PC-9 (cell line): ENCODE measurements around the gene TTLL13. TPM values are rescaled to one million over a fixed set of nuclear protein-coding genes. Genes with fewer than 3 reads are reported as not detected.

Experiments
- BruUV-seq: library from RNA; stranded (reverse); fragments of 400-500 nt; replicated peaks from 2 replicates; lab custom pipeline; 2021; lab: Mats Ljungman, UMichigan
- CTCF ChIA-PET: fragments of 300-600 bp; sonication (Branson Sonifier 250); formaldehyde crosslinking; loops from one replicate; lab custom pipeline; 2022; ENCODE audit warnings: antibody characterized with exemption; lab: Charles Lee
- POLR2A ChIA-PET: fragments of 300-600 bp; sonication (Branson Sonifier 250); formaldehyde crosslinking; loops from one replicate; lab custom pipeline; 2022; ENCODE audit warnings: antibody characterized with exemption; ENCODE audit not compliant: unreplicated experiment; lab: Charles Lee
- DNase-seq, 2 experiments: peaks; one replicate each; pipeline versions ENCODE4 v3.0.0 to v3.0.0-alpha.2; 2015 to 2022; ENCODE audit warnings: mixed read lengths in 1 of 2
- H2AFZ ChIP-seq: fragments of 200-600 bp; sonication (generic); 2 replicates; pipeline ENCODE4 v1.8.1; 2017; ENCODE audit warnings: antibody characterized with exemption
- H3F3A ChIP-seq: fragments of 200-600 bp; sonication (generic); 2 replicates; pipeline ENCODE4 v1.8.1; 2017; ENCODE audit warnings: antibody characterized with exemption, mild to moderate bottlenecking, low read depth; ENCODE audit not compliant: insufficient read depth
- H3K27ac ChIP-seq: fragments of 200-600 bp; sonication (generic); 2 replicates; pipeline ENCODE4 v1.6.1; 2016; ENCODE audit warnings: mixed run types
- H3K27me3 ChIP-seq: fragments of 200-600 bp; sonication (generic); 2 replicates; pipeline ENCODE4 v1.6.1; 2016; ENCODE audit warnings: low read depth, mixed run types; ENCODE audit not compliant: insufficient read depth
- H3K36me3 ChIP-seq: fragments of 200-600 bp; sonication (generic); 2 replicates; pipeline ENCODE4 v1.6.1; 2016; ENCODE audit warnings: low read depth, mixed run types
- H3K4me1 ChIP-seq: fragments of 200-600 bp; sonication (generic); replicated peaks from 2 replicates; pipeline ENCODE4 v1.6.1; 2016; ENCODE audit warnings: mixed run types; ENCODE audit not compliant: insufficient read depth
- H3K4me2 ChIP-seq: fragments of 200-600 bp; sonication (generic); 2 replicates; pipeline ENCODE4 v1.6.1; 2017; ENCODE audit warnings: mixed run types
- H3K4me3 ChIP-seq: fragments of 200-600 bp; sonication (generic); 2 replicates; pipeline ENCODE4 v1.6.1; 2016; ENCODE audit warnings: mixed run types
- H3K79me2 ChIP-seq: fragments of 200-600 bp; sonication (generic); 2 replicates; pipeline ENCODE4 v1.6.1; 2017; ENCODE audit warnings: low read depth, mixed run types
- H3K9me2 ChIP-seq: fragments of 200-600 bp; sonication (generic); 2 replicates; pipeline ENCODE4 v1.8.1; 2017; ENCODE audit warnings: mild to moderate bottlenecking; ENCODE audit not compliant: insufficient read depth
- H3K9me3 ChIP-seq: fragments of 200-600 bp; sonication (generic); 2 replicates; pipeline ENCODE4 v1.8.1; 2016; ENCODE audit warnings: low read depth; ENCODE audit not compliant: insufficient read depth
- H4K20me1 ChIP-seq: fragments of 200-600 bp; sonication (generic); 2 replicates; pipeline ENCODE4 v1.8.1; 2017; ENCODE audit not compliant: insufficient read depth
- CTCF ChIP-seq: fragments of 200-600 bp; sonication (generic); conservative IDR thresholded peaks from 2 replicates; pipeline ENCODE4 v1.6.1; 2017; ENCODE audit warnings: mixed run types, antibody characterized with exemption, mild to moderate bottlenecking, moderate library complexity
- EZH2 ChIP-seq: fragments of 200-600 bp; sonication (generic); IDR thresholded peaks from 2 replicates; pipeline ENCODE4 v1.8.0; 2017; ENCODE audit warnings: antibody characterized with exemption, low read depth
- intact Hi-C: fragments of 100-400 bp; cut with micrococcal nuclease; formaldehyde crosslinking; loops from one replicate; pipeline ENCODE4 v1.10.0; 2022; ENCODE audit not compliant: unreplicated experiment
- total RNA-seq: library from RNA; stranded (reverse); gene quantifications from 2 replicates; pipeline ENCODE4 v1.2.3, GENCODE V29; 2021

TTLL13 gene
- total RNA-seq, 1 experiment from 2014 or later: 0.96 TPM

- H4K20me1 ChIP-seq: peaks cover 4% of the 10 kb centered on the region; the same call in 1 of the 2 replicates
- BruUV-seq: no TSS peak
- no peaks in the 10 kb centered on the region for H3K9me2 ChIP-seq
- peak overlapping the region; percentile 57 for H3K27ac ChIP-seq
- TF ChIP-seq EZH2 (no peak), CTCF (no peak)
- H3K4me1 ChIP-seq: peaks cover 39% of the 10 kb centered on the region
- intact Hi-C loops: loop anchor here (10.0 kb wide), 1 partner anchor 367 kb away; the partner anchor contains the start of gene AP3S2
- POLR2A ChIA-PET: interaction anchor here (0.5 kb wide), 1 partner anchor 12 kb away, joined by 5 read pairs; no protein-coding TSS in a partner anchor
- peaks cover 20% of the 10 kb centered on the region; the same call in 1 of the 2 replicates for H3F3A ChIP-seq
- no peak overlapping the region for H2AFZ ChIP-seq
- H3K4me3 ChIP-seq: no peak overlapping the region
- H3K4me2 ChIP-seq: peak overlapping the region; percentile 51
- no peaks in the 10 kb centered on the region for H3K36me3 ChIP-seq
- H3K9me3 ChIP-seq: no peaks in the 10 kb centered on the region
- H3K79me2 ChIP-seq: peaks cover 37% of the 10 kb centered on the region
- CTCF ChIA-PET: no interaction called here
- no peaks in the 10 kb centered on the region for H3K27me3 ChIP-seq
- peak; percentile 12 to 68 for DNase-seq
Observed at GRCh38 chr15:90261811-90262210, 12.5 kb downstream of the TTLL13 start.

GRCh38 chr15:90262426-90262825 is 13.1 kb downstream of the TTLL13 start:
- H3F3A ChIP-seq: peaks cover 23% of the 10 kb centered on the region; the same call in 1 of the 2 replicates
- no peak overlapping the region for H3K4me3 ChIP-seq
- H3K9me2 ChIP-seq: no peaks in the 10 kb centered on the region
- peaks cover 6% of the 10 kb centered on the region; the same call in 1 of the 2 replicates for H3K36me3 ChIP-seq
- TF ChIP-seq EZH2: no peak
- no peak for TF ChIP-seq CTCF
- peaks cover 45% of the 10 kb centered on the region for H3K4me1 ChIP-seq
- H2AFZ ChIP-seq: no peak overlapping the region
- H3K79me2 ChIP-seq: peaks cover 43% of the 10 kb centered on the region
- intact Hi-C loops: loop anchor here (10.0 kb wide), 1 partner anchor 368 kb away; the partner anchor contains the start of gene AP3S2
- ChIA-PET POLR2A (interaction anchor here (0.5 kb wide), 1 partner anchor 12 kb away, joined by 5 read pairs; no protein-coding TSS in a partner anchor), CTCF (interaction anchor here (0.5 kb wide), 1 partner anchor 89 kb away, joined by 8 read pairs; no protein-coding TSS in a partner anchor)
- peak overlapping the region; percentile 57 for H3K27ac ChIP-seq
- H3K27me3 ChIP-seq: no peaks in the 10 kb centered on the region
- H3K4me2 ChIP-seq: peak overlapping the region; percentile 51
- H4K20me1 ChIP-seq: peaks cover 10% of the 10 kb centered on the region; the same call in 1 of the 2 replicates
- BruUV-seq: no TSS peak
- H3K9me3 ChIP-seq: no peaks in the 10 kb centered on the region
- no peak for DNase-seq

GRCh38 chr15:90264671-90265070 is 15.3 kb downstream of the TTLL13 start:
- no TSS peak for BruUV-seq
- peaks cover 56% of the 10 kb centered on the region for H3K4me1 ChIP-seq
- CTCF ChIA-PET: no interaction called here

More at GRCh38 chr15:90264671-90265070, 15.3 kb downstream of the TTLL13 start:
- POLR2A ChIA-PET: no interaction called here
- peaks cover 32% of the 10 kb centered on the region for H3F3A ChIP-seq
- H2AFZ ChIP-seq: peak overlapping the region; percentile 82
- no peaks in the 10 kb centered on the region for H3K27me3 ChIP-seq
- H3K4me3 ChIP-seq: peak overlapping the region; percentile 82
- no peak for TF ChIP-seq EZH2
- TF ChIP-seq CTCF: no peak
- intact Hi-C loops: loop anchor here (1.0 to 10.0 kb wide), 3 partner anchors 16 to 370 kb away; partner anchors contain the start of genes AP3S2, CIB1 and TTLL13
- H3K79me2 ChIP-seq: peaks cover 61% of the 10 kb centered on the region
- H3K9me2 ChIP-seq: no peaks in the 10 kb centered on the region
- peak overlapping the region; percentile 89 for H3K27ac ChIP-seq
- peak; percentile 20 to 66 for DNase-seq
- H3K36me3 ChIP-seq: peaks cover 14% of the 10 kb centered on the region
- peaks cover 23% of the 10 kb centered on the region for H4K20me1 ChIP-seq
- H3K4me2 ChIP-seq: peak overlapping the region; percentile 100
- no peaks in the 10 kb centered on the region for H3K9me3 ChIP-seq
